GM19468 (cell line): ENCODE results near the gene CDHR1.

Experiments
- ATAC-seq: cut with Tn5 transposase; IDR thresholded peaks from one replicate; pipeline ENCODE4 v1.9.1; 2021; ENCODE audit warnings: mild to moderate bottlenecking, moderate library complexity, moderate number of reproducible peaks; ENCODE audit not compliant: unreplicated experiment; ENCODE audit errors: extremely low read depth

Gene CDHR1

GRCh38 chr10:84224411-84225028 lies 30.2 kb downstream of the CDHR1 start:
- ATAC-seq: no peak

GRCh38 chr10:84225427-84226173 lies 31.3 kb downstream of the CDHR1 start, which contains the start of gene LRIT2:
Gene LRIT2, minus strand, starts transcription at chr10:84225544. Its CDS starts 24 bp downstream, at chr10:84225520.
- no peak for ATAC-seq

DNA sequence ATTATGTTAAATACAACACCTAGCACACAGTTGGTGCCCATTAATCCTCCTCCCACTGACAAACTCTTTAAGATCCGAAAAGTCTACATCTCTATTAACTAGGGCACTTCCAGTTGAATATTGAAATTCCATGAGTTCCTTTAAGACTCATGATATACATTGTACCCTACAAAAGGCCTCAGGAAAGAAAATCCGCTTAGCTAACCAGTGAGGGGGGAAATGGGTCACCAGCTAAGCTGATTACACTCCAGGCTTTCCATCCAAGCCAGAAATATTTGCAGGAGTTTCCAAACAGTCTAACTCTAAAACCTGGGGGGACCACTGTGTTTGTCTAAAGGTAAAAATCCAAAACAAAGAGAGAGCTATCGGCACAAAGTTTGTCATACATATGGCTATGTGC lies 32.3 kb downstream of the CDHR1 start:
- ATAC-seq: no peak

DNA sequence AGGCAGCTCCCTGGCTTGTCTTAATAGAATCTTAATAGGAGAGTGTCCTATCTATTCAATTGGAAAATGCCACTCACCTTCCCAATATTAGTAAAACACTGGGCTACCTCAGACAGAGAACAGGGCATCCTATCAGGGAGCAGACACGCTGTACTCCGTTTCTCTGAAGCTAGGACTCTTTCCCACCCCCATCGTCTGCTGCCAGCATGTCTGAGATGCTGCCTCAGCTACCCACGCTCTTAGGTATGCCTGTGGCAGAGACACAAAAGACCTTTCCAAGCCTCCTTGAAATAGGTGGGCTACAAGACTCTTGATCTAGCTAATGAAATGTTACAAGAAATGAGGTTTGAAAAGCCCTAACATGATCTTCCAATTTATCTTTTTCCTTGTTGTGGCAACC lies 33.5 kb downstream of the CDHR1 start:
- ATAC-seq: no peak

DNA sequence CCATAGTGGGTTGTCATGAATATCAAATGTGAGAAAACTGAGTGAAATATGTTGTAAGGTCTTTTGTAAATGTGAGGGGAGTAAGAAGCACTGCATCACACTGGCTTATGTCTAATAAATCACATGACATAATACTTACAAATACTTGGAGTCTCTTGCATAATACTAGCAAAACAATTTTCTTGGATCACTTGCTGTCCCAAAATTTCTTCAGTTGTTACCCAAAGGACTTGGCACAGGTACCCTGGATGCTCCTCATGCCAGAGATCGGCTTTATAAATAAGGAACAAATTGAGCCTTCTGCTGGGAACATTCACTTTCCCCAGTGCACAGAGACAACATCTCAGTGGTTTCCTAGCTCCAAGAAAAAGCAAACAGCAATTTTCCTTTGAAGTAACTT lies 36.0 kb downstream of the CDHR1 start:
- ATAC-seq: no peak

- ATAC-seq: no peak
These were observed 38.0 kb downstream of the CDHR1 start for GRCh38 chr10:84232376-84232775.

GRCh38 chr10:84233940-84234339 lies 39.6 kb downstream of the CDHR1 start:
- no peak for ATAC-seq

GRCh38 chr10:84234479-84234878 lies 40.1 kb downstream of the CDHR1 start:
- ATAC-seq: no peak

- no peak for ATAC-seq
These were observed 40.8 kb downstream of the CDHR1 start for GRCh38 chr10:84235096-84235495.

GRCh38 chr10:84236807-84237198 lies 42.5 kb downstream of the CDHR1 start:
- ATAC-seq: no peak

GRCh38 chr10:84237199-84238051 lies 43.1 kb downstream of the CDHR1 start:
- no peak for ATAC-seq

DNA sequence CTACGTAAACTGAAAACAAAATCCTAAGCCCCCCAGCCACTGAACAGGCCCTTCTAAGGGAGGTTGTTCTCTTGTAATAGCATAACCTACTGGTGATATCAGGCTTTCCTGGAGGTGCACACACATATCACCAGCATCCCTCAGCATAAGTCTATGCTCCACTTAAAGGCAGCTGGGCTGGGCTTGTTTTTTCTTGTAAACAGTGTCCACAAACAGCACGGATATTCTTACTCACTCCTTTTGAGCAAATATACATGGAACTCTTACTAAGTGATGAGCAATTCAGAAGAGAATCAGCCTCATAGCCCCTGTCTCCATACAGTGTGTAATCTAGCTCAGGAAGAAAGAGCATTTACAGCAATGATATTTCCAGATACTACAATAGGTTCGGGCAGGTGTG lies 44.6 kb downstream of the CDHR1 start:
- ATAC-seq: no peak

DNA sequence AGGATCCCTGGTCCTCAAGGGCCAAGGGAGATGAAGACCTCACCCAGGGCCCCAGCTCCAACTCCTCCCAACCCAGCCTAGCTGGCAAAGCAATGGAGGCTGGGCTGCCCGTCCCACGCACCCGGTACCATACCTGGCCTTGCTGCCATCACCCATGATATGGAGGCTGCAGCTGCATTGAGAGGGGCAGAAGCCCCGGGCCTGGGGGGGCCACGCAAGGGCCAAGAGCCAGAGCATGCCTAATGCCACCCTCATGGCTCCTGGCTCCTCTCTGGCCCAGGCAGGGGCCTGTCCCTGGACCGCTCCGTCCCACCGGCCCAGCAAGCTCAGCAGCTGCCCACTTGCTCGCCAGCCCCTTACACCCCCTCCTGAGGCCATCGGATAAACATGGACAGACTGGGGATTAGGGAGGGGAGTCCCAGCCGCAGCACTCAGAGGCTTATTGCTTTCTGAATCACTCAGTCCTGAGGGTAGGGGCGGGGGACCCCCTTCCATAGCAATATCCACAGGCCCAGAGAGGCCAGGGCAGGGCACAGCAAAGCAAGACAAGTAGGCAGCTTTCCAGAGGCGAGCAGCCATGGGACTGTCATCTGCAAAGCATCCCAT lies 47.0 kb downstream of the CDHR1 start, which contains the start of gene LRIT1:
TSS of gene LRIT1 (minus strand) at position 362 of the 606 bp plus-strand sequence. CDS start at position 255, 107 bp downstream.
- no peak for ATAC-seq

GRCh38 chr10:84243759-84244158 lies 49.4 kb downstream of the CDHR1 start:
- ATAC-seq: no peak

DNA sequence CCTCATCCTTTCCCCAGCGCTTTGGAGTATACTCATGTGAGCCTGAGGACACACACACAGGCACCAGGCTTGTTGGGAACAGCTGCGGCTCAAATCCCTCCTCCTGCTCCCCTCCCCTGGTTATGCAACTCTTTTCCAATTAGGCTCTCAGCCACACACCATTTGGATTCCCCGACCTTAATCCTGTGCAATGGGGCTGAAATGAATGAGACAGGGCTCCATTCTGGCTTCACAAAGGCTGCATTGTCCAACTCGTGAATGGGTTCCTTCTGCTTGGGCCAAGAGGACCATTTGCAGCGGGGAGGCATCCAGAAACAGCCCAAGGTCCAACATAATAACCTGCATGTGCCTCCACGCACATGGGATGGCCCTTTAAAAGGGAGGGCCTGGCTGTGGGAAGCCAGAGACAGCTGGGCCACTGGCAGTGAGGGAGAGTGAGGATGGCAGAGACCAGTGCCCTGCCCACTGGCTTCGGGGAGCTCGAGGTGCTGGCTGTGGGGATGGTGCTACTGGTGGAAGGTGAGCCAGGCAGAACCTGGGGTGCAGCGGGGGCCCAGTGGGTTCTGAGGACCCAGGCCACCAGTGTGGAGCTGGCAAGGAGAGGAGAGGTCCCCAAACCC lies 50.4 kb downstream of the CDHR1 start, which contains the start of gene RGR:
TSS of gene RGR (plus strand) at position 403 of the 620 bp plus-strand sequence. CDS start at position 441, 38 bp downstream.
- ATAC-seq: no peak

DNA sequence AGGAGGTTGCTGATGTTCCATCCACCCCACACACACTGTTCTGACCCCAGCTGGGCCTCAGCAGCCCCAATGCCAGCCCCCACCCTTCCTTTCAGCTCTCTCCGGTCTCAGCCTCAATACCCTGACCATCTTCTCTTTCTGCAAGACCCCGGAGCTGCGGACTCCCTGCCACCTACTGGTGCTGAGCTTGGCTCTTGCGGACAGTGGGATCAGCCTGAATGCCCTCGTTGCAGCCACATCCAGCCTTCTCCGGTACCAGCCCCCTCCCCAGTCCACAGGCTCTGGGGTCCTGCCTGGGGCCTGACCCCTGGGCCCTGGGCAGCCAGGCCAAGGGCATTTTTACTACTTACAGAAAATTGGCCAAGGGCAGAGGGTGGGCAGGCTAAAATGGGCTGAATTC lies 53.2 kb downstream of the CDHR1 start:
- ATAC-seq: no peak

GRCh38 chr10:84248794-84249193 lies 54.5 kb downstream of the CDHR1 start:
- no peak for ATAC-seq

DNA sequence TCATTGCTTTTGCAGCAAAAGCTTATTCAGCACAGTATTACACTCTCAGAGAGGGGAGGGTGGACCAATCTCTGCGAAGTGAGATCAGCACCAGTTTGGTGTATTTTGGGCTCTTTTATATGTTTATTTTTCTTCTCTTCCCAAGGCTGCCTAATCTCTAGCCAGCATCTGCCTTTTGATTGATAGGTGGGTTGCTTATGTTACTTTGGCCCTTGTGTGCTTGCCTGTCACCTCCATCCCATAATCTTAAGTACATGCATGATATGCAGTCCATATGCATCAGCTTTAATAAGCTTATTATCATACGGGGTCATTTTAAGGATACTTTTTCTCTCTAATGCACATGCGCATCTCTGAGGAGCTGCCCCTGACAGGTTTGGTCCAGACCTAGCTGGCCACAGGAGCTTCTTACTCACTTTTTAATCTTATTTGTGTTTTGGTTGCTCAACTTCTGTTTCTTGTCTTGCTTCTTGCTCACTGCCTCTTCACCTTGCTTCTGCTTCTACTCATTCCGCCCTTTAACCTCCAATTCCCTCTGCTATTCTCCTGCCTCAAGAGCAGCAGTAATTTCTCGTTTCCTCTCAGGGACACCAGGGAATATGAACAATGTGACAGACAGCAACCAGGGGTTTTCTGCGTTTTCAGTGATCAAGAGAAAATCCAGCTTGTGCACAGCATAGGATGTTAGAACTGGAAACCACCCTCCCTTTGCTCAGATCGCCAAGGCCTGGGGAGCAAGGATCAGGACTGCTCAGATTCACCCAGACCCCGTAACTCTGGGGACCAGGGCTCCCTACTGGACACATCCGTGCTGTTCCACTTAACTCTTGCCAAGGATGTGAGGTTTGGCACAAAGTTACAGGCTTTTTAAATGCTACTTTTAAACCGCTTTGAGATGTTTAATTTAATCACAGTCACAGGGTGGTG lies 60.5 kb downstream of the CDHR1 start:
- ATAC-seq: no peak
